Activated naive CD8-positive, alpha-beta T cell treated with anti-CD3 and anti-CD28 coated beads for 36 hours (primary cell): ENCODE measurements around the gene BCAP31. TPM values are rescaled to one million over a fixed set of nuclear protein-coding genes. Genes with fewer than 3 reads are reported as not detected.

Experiments
- DNase-seq: peaks from one replicate; pipeline ENCODE4 v3.0.0; 2021
- H3K27ac Mint-ChIP-seq: one replicate; pipeline ENCODE4 v1.8.0; 2022; ENCODE audit warnings: mild to moderate bottlenecking, moderate library complexity, mixed read lengths
- H3K27me3 Mint-ChIP-seq: one replicate; pipeline ENCODE4 v1.8.0; 2022; ENCODE audit warnings: mild to moderate bottlenecking, mixed read lengths
- H3K36me3 Mint-ChIP-seq: one replicate; pipeline ENCODE4 v1.8.0; 2021; ENCODE audit warnings: mild to moderate bottlenecking, mixed read lengths
- H3K4me1 Mint-ChIP-seq: one replicate; pipeline ENCODE4 v1.8.0; 2021; ENCODE audit warnings: mixed read lengths
- H3K4me3 Mint-ChIP-seq: one replicate; pipeline ENCODE4 v1.8.0; 2022; ENCODE audit warnings: mild to moderate bottlenecking, moderate library complexity, mixed read lengths
- H3K9me3 Mint-ChIP-seq: one replicate; pipeline ENCODE4 v1.8.0; 2022; ENCODE audit warnings: mixed read lengths
- total RNA-seq, 2 experiments: library from RNA; stranded (reverse); gene quantifications; one replicate each; pipeline ENCODE4 v1.2.3, GENCODE V29; 2021

Gene BCAP31
- total RNA-seq, 2 experiments from 2014 or later, result 103 to 109 TPM

DNA sequence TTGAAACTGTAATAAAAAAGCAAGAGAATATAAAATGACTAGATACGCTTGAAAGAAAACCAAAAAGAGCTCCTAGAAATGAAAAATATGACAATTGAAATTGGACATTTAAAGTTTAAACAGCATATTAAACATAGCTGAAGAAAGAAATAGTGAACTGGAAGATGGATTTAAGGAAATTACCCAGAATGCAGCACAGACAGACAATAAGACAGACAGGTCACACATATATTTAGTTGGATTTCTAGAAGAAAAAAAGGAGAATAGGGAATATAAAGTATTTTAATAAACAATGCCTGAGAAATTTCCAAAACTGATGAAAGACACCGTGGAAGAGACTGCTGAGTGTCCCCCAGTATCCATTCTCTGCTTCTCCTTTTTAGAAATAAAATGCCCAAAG is 70.6 kb downstream of the BCAP31 start:
- no peak for DNase-seq
- Mint-ChIP-seq H3K36me3 (no peaks in the 10 kb centered on the region), H3K4me3 (no peak overlapping the region), H3K4me1 (no peaks in the 10 kb centered on the region), H3K27ac (no peak overlapping the region), H3K27me3 (peaks cover 4% of the 10 kb centered on the region), H3K9me3 (peaks cover 2% of the 10 kb centered on the region)

- DNase-seq, result no peak
- Mint-ChIP-seq H3K27ac (no peak overlapping the region), H3K27me3 (peaks cover 7% of the 10 kb centered on the region), H3K9me3 (peaks cover 2% of the 10 kb centered on the region), H3K4me3 (no peak overlapping the region), H3K36me3 (no peaks in the 10 kb centered on the region), H3K4me1 (no peaks in the 10 kb centered on the region)
These were observed 72.6 kb downstream of the BCAP31 start for GRCh38 chrX:153651540-153652079.

GRCh38 chrX:153650959-153651358 is 73.2 kb downstream of the BCAP31 start:
- DNase-seq, result no peak
- Mint-ChIP-seq H3K4me3 (no peak overlapping the region), H3K4me1 (no peaks in the 10 kb centered on the region), H3K36me3 (no peaks in the 10 kb centered on the region), H3K27ac (no peak overlapping the region), H3K9me3 (peaks cover 2% of the 10 kb centered on the region), H3K27me3 (peaks cover 13% of the 10 kb centered on the region)

Other genes with a start within 250 kb of the BCAP31 start
- gene BGN, start 229.4 kb downstream of the BCAP31 start, total RNA-seq, result not detected
- not detected for gene ATP2B3, start 206.7 kb downstream of the BCAP31 start, total RNA-seq
- gene CCNQ, start 125.2 kb downstream of the BCAP31 start, total RNA-seq, result 10 to 100 TPM; 24.8 to 25.5 TPM
- under 1 TPM; 0.08 to 0.23 TPM for gene DUSP9, start 77.2 kb downstream of the BCAP31 start, total RNA-seq
- gene PNCK, start 50.6 kb downstream of the BCAP31 start, total RNA-seq, result 1 to 10 TPM; 1.0 to 1.2 TPM
- gene SLC6A8, start 36.5 kb downstream of the BCAP31 start, total RNA-seq, result under 1 TPM; 0.68 to 0.70 TPM
- gene ABCD1, start 469 bp upstream of the BCAP31 start, total RNA-seq, result 1 to 10 TPM; 4.1 to 4.3 TPM
- gene PLXNB3, start 39.9 kb upstream of the BCAP31 start, total RNA-seq, result 1 to 10 TPM; 2.8 to 4.2 TPM
- gene SRPK3, start 56.7 kb upstream of the BCAP31 start, total RNA-seq, result not detected
- 10 to 100 TPM; 55.9 to 58.1 TPM for gene IDH3G, start 70.0 kb upstream of the BCAP31 start, total RNA-seq
- gene SSR4, start 70.3 kb upstream of the BCAP31 start, total RNA-seq, result 100 to 1,000 TPM; 133 to 145 TPM
- under 1 TPM; 0.38 to 0.70 TPM for gene PDZD4, start 106.2 kb upstream of the BCAP31 start, total RNA-seq
- under 1 TPM; 0.16 to 0.29 TPM for gene L1CAM, start 161.8 kb upstream of the BCAP31 start, total RNA-seq
- gene AVPR2, start 180.3 kb upstream of the BCAP31 start, total RNA-seq, result not detected
- gene ARHGAP4, start 201.9 kb upstream of the BCAP31 start, total RNA-seq, result 100 to 1,000 TPM; 112 to 123 TPM
- 100 to 1,000 TPM; 150 to 153 TPM for gene NAA10, start 210.7 kb upstream of the BCAP31 start, total RNA-seq
- gene RENBP, start 220.3 kb upstream of the BCAP31 start, total RNA-seq, result 10 to 100 TPM; 15.2 to 15.7 TPM
- 100 to 1,000 TPM; 140 to 142 TPM for gene HCFC1, start 247.4 kb upstream of the BCAP31 start, total RNA-seq
- 1 to 10 TPM; 3.4 to 6.2 TPM for gene TMEM187, start 248.4 kb upstream of the BCAP31 start, total RNA-seq